ENCODE data around the gene TOX2.

Gene TOX2

GRCh38 chr20:44084891-44085290 lies 170.2 kb downstream of the TOX2 start:
- DNase-seq: no peak

GRCh38 chr20:44085616-44086434 lies 171.2 kb downstream of the TOX2 start:
- DNase-seq: no peak

- DNase-seq: no peak
Measured at GRCh38 chr20:44087051-44087856, 172.6 kb downstream of the TOX2 start.

- no peak for DNase-seq
Measured at GRCh38 chr20:44087857-44088120, 173.1 kb downstream of the TOX2 start.

- no peak for DNase-seq
Measured at GRCh38 chr20:44089987-44090674, 175.5 kb downstream of the TOX2 start.

GRCh38 chr20:44091026-44091425 lies 176.4 kb downstream of the TOX2 start:
- no peak for DNase-seq

- peak; percentile 19 for DNase-seq
Measured at GRCh38 chr20:44092551-44093248, 178.0 kb downstream of the TOX2 start.

GRCh38 chr20:44093249-44093582 lies 178.6 kb downstream of the TOX2 start:
- DNase-seq: no peak

GRCh38 chr20:44095831-44096230 lies 181.2 kb downstream of the TOX2 start:
- no peak for DNase-seq

GRCh38 chr20:44097521-44098255 lies 183.0 kb downstream of the TOX2 start:
- no peak for DNase-seq

GRCh38 chr20:44098256-44098630 lies 183.6 kb downstream of the TOX2 start:
- no peak for DNase-seq

- no peak for DNase-seq
Measured at GRCh38 chr20:44098657-44099056, 184.0 kb downstream of the TOX2 start.

GRCh38 chr20:44099832-44100231 lies 185.2 kb downstream of the TOX2 start:
- no peak for DNase-seq

- DNase-seq: no peak
Measured at GRCh38 chr20:44102582-44102981, 187.9 kb downstream of the TOX2 start.

GRCh38 chr20:44104798-44105517 lies 190.3 kb downstream of the TOX2 start:
- peak; percentile 20 for DNase-seq

- no peak for DNase-seq
Measured at GRCh38 chr20:44106615-44107014, 192.0 kb downstream of the TOX2 start.

GRCh38 chr20:44109951-44110361 lies 195.3 kb downstream of the TOX2 start:
- no peak for DNase-seq

- DNase-seq: no peak
Measured at GRCh38 chr20:44110816-44111568, 196.3 kb downstream of the TOX2 start.

GRCh38 chr20:44111712-44112335 lies 197.2 kb downstream of the TOX2 start:
- no peak for DNase-seq

- DNase-seq: no peak
Measured at GRCh38 chr20:44112456-44112855, 197.8 kb downstream of the TOX2 start.
